Measurements from ENCODE around the gene LARGE1.

Gene LARGE1

DNA sequence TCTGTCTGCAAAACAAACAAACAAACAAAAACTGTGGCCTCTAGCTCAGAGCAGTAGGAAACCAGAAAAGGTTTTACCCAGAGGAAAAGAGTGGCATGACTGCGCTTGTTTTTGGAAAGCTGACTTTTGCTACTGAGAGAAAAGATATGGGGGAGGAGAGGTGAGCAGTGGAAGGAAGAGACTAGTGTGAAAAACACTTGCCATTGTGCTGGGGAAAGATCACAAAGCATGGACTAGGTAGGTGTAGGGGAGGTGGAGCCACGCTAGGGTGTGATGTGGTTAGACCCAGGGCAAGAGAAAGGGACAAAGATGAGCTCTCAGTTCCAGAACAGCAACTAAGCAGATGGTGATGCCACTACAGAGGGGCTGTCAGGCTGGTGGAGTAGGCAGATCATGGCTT lies 319.2 kb downstream of the LARGE1 start:
- DNase-seq (ENCODE audit: low read depth in 1 of 2, low spot score in 1 of 2): no peak

DNA sequence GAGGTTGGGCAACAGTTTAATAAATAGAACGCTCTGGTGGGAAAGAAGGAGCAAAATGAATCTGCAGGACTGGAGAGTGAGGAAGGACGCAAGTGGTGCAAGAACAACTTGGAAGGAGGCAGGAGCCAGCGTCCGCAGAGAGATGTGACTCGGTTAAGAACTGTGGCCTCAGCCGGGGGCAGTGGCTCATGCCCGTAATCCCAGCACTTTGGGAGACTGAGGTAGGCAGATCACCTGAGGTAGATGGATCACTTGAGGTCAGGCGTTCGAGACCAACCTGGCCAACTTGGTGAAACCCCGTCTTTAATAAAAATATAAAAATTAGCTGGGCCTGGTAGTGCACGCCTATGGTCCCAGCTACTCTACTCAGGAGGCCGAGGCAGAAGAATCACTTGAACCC lies 319.7 kb downstream of the LARGE1 start:
- DNase-seq (ENCODE audit: low read depth in 1 of 2, low spot score in 1 of 2): no peak

DNA sequence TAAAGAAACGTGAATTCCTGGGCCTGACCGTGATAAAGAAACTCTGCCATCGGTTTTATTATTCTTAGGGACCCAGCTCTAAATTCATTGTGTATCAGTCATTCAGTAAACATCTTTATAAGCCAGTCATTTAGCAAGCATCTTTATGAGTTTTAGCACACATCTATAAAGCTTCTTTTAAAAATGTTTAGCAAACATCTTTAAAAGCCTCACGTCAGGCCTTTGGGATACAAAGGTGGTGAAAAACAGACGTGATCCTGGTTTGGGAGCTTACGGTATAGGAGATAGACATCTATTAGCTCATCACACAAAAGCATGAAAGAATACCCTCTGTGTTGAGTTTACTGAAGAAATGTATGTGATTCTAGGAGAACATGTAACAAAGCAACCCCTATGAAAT lies 320.2 kb downstream of the LARGE1 start:
- DNase-seq (ENCODE audit: low read depth in 1 of 2, low spot score in 1 of 2): no peak

DNA sequence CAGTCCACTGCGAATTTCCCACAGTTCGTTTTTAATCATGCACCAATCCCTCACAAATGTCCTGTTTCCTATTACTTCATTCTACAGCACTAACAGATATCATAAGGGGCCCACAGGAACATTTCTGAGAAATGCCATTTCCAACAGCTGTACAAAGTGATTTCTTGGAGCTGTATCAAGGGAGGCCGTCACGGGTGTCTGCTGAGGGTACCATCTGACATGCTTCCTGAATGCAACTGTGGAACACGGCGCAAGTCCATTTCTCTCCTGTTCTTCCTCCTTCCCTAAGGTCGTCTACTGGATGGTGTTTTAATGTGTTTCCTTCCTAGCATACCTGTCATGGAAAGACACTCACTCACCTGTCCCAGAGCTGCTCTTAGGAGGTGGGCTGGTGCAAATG lies 320.7 kb downstream of the LARGE1 start:
- no peak for DNase-seq (ENCODE audit: low read depth in 1 of 2, low spot score in 1 of 2)

DNA sequence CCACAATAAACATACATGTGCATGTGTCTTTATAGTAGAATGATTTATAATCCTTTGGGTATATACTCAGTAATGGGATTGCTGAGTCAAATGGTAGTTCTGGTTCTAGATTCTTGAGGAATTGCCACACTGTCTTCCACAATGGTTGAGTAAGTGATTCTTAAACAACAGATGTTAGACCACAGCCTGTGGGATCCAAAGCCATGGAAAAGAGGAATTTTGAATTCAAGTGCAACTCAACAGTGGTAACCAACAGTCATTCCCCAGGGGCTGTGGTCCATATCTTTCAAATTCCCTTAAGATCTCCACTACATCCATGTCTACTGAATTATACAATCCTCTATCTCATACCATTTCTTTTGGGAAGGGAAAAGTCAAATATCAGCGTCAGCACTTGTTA lies 321.5 kb downstream of the LARGE1 start:
- DNase-seq (ENCODE audit: low read depth in 1 of 2, low spot score in 1 of 2): no peak

DNA sequence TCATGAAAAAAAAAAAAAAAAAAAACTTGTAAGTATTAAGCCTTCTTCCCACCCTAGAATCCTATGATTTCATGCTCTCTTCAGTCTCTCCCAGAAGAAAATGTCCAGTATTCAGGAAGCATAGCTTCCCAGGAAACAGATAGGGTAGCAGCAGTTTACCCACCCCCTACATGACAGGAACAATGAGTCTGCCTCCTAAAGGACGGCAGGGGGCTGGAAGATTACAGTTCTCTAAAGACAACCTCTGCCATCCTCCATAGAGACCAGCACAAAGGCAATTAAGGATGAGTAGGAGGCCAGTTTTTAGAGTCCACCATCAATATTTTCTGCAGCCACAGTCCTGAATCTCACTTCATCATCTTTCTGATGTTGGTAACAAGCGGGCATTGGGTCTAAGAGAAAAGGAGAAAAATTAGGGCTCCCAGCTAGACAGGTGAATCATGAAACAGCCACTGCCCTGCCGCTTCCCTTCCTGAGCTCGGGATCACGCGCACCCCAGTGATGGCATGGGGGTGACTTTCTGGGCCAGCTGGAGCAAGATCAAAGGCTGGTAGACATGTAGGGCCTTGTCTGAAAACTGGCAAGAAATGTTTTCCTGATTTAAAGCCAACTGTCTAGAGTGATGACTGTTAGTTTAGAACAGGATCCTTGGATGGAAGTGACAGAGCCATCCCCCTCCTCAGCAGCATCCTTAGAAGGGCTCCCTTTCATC lies 322.8 kb downstream of the LARGE1 start:
- no peak for DNase-seq (ENCODE audit: low read depth in 1 of 2, low spot score in 1 of 2)

DNA sequence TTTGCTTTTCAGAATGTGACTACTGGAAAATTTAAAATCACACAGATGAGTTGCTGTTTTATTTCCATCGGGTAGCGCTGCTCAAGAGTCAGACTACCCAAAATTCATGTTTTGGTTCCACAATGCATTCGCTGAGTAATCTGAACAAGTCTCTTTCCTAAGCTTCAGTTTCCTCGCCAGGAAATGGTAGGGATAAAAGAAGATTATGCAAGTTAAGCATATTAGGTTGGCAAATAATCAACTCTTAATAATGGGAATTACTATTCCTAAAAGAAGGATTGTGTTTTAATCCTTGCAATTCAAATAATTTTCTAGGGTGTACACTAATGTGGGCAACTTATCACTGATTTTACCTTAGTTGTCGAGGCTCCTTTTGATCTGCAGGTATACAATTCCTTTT lies 326.5 kb downstream of the LARGE1 start:
- no peak for DNase-seq (ENCODE audit: low read depth in 1 of 2, low spot score in 1 of 2)

DNA sequence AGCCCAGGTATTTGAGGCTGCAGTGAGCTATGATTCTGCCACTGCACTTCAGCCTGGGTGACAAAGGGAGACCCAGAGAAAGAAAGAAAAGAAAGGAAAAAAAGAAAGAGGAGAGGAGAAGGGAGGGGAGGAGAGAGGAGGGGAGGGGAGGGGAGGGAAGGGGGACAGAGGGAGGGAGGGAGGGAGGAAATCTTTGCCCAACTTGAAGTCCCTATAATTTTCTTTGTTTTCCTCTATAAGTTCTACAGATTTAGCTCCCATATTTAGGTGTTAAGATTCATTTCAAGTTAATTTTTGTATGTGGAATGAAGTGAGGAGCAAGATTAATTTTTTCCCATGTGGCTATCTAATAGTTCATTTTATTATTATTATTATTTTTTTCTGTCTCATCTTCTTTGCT lies 328.3 kb downstream of the LARGE1 start:
- no peak for DNase-seq (ENCODE audit: low read depth in 1 of 2, low spot score in 1 of 2)

DNA sequence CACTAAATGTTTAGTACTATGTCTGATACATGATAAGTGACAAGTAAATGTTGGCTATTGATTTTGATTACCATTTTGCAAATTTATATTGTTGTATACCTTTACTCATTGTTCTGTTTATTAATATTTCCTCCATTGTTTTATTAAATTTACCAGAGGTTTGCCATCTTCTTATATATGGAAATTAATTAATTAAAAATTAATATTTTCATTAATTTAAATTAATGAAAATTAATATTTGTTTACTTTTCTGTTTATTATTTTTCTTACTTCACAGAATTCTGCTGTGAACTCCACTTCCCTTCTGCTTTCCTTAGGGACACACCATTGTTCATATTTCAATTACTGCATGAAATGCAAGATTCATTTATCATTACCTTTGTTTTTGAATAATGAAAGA lies 331.0 kb downstream of the LARGE1 start:
- no peak for DNase-seq (ENCODE audit: low read depth in 1 of 2, low spot score in 1 of 2)

DNA sequence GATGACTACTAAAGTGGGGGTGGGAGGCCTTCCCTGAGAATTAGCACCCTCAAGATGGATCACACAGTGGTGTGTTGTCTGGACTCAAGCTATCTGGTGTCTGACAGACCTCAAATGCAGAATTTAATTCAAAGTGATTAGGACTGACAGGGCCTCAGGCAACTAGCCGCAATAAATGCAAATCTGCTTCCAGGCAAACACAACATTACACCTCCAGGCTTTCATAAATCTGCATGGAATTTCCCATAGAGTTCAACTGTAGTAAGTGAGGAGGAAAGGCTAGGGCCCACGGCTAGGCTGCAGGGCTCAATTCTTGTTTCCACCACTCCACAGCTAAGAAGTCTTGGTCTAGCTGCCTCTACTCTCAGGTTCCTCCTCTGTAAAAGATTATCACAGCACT lies 331.4 kb downstream of the LARGE1 start:
- no peak for DNase-seq (ENCODE audit: low read depth in 1 of 2, low spot score in 1 of 2)

DNA sequence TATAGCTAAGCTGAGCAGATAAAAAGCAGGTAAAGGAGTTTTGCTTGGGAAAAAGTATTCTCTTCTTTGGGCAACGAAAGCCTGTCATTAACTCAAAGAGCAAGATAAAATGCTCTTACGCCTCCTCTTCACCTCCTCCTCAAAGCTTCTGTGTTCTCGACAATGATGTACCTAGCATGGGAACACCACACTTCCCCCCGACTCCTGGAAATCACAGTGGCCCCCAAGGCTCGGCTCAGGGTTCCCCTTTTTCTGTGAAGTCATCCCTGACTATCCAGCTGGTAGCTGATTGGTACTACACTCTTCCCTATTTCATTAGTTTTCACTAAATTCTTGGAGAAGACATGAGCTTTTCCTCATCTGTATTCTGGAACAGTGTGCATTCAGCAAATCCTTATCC lies 336.1 kb downstream of the LARGE1 start:
- no peak for DNase-seq (ENCODE audit: low read depth in 1 of 2, low spot score in 1 of 2)

DNA sequence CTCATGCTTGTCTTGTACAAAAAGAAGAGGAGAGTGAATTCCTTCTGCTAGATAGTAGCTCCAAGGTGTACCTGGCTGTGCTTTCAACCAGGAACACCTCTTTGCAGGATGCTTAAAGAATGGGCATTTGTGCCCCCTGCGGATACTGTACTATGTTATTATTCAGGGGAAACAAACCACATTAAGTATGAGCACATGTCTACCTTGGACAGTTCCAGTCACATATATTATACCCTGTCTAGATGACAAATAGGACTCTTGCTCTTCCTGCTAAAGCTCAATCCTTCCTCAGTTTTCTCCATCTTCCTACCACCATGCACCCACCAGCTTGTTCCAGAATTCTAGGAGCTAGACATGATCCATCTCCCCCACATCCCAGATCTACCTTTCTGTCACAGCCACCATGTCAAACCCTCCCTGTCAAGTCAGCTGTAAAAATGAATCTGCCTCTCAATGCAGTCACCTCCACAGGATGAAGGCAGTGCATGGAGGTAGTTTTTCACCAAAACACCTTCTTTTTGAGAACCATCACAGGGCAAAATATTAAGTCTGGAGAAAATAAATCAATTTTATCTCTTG lies 337.4 kb downstream of the LARGE1 start:
- no peak for DNase-seq (ENCODE audit: low read depth in 1 of 2, low spot score in 1 of 2)

DNA sequence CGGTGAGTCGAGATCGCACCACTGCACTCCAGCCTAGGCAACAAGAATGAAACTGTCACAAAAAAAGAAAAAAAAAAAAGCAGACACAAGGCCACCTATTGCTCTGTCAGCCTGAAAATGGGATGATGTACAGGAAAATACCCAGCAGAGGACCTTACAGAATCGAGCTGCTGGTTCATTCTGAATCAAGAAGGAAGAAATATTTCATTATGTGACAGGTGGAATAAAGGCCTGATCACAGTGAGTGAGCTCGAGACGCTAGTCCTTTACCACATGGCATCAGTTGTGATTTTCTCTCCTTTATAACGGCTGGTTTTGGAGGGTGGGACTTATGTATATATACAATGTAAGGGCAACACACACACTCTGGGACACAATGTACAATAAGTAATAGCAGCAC lies 340.0 kb downstream of the LARGE1 start:
- DNase-seq (ENCODE audit: low read depth in 1 of 2, low spot score in 1 of 2): no peak

DNA sequence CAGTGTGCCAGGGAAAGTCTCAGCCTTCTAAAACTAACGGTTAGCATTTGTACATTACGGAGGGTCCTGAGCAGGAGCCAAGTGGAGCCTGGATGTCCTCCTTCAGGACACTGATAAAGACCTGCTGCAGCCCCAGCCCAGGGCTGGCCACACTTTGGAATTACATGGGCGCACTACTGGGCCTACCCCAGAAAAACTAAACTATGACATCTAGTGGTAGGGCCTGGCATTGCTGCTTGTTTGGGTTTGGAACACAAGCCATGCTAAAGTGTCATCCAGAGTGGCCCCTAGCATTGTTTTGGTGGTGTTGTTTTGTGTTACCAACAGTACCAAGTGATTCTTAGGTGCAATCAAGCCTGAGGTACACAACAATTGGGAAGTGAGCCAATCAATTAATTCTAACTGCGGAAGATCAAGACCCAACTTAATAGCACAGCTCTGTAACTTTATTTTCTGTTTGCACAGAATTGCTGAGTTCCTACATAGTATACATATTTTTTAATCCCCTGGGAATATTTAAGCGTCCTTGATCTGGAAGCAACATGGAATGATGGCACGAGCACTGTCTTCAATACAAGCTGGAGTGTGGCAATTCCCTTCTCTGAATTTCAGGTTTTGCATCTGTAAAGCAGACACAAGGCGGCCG lies 340.7 kb downstream of the LARGE1 start:
- no peak for DNase-seq (ENCODE audit: low read depth in 1 of 2, low spot score in 1 of 2)

DNA sequence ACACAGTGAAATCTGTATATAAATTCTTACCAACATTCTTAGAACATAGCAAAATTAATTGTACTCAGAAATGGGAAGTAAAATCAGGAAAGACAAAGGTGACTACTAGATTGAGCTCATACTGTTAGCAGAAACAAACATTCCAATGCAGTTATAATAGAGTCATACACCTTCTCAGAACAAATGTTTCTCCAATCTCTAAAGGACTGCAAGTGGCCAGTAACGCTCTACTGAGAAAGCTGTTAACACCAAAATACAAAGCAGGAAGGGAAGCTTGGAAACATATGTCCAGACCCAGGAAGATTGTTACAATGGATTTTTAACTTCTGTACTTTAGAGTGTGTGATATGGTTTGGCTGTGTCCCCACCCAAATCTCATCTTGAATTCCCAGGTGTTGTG lies 341.5 kb downstream of the LARGE1 start:
- no peak for DNase-seq (ENCODE audit: low read depth in 1 of 2, low spot score in 1 of 2)

DNA sequence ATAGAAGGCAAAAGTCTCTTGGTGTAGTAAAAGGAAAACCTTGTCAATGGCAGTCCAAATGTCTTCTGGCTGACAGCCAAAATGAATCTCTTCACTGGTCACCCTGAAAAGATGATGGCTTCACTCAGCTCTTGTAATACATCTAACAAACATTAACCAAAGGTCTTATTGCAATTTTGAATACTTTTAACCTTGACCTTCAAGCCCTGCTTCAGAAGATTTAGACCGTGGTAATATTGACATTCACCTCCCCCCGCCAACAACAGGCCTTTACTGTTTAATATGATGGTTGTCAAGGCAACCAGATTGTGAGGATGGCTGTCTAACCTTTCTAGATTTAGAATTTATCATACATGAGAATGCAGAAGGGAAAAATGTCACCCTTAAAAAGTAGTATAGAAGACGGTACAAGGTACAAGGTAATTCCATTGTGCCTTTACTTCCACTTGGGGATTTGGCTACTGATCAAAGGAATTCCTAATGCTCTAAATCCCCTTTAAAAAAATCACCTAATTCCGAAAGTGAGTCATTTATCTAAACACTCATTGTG lies 342.3 kb downstream of the LARGE1 start:
- no peak for DNase-seq (ENCODE audit: low read depth in 1 of 2, low spot score in 1 of 2)

DNA sequence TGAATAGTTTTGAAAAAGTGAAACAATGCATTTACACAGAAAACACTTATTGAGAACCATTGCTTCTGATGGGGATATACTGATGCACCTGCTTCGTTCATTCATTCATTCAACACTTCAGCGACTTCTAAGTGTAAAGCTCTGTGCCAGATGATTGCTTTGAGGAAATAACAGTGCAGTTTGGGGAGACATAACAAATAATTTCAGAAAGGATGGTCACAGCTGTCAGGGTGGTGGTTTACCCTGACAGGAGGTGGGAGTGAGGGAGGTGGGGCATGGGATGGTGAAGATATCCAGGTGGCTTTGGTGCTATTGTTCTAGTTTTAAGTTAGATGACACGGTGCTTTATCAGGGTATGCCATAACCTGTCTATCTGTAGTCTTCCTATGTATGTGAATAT lies 344.1 kb downstream of the LARGE1 start:
- no peak for DNase-seq (ENCODE audit: low read depth in 1 of 2, low spot score in 1 of 2)

DNA sequence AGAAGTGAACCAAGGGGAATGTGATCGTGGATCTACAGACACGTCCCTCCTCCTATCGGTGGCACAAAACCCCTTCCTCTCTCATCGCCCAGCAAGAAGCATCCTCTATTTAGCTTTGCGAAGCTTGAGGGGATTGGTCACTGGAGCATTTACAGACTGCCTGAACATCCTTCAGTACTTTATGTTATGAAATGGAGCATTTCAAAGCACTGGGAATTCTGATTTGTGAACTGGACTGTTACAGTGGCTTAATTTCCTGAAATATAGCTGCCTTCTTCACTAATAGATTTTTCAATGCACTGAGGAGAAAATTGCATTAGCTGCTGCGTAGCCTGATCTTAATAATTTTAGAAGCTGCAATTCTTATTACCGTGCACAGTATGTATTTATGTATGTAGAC lies 344.5 kb downstream of the LARGE1 start:
- DNase-seq (ENCODE audit: low read depth in 1 of 2, low spot score in 1 of 2): no peak

DNA sequence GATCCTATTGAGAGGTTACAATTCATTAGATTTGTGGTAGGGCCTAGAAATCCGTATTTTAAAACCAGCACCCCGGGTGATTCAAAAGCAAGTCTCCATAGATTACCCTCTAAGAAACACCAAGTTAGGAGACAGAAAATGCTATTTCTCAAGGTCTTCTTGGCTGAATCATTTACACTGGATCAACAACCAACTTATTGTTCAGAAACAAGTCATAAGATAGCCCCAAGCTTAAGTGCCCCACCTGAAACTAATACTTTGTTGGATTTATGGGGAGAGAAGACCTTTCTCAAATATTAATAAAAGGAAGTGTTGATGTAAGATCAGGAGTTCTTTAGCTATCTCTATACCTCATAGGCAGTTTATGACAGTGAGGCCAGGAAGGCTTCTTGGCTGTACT lies 345.2 kb downstream of the LARGE1 start:
- no peak for DNase-seq (ENCODE audit: low read depth in 1 of 2, low spot score in 1 of 2)

DNA sequence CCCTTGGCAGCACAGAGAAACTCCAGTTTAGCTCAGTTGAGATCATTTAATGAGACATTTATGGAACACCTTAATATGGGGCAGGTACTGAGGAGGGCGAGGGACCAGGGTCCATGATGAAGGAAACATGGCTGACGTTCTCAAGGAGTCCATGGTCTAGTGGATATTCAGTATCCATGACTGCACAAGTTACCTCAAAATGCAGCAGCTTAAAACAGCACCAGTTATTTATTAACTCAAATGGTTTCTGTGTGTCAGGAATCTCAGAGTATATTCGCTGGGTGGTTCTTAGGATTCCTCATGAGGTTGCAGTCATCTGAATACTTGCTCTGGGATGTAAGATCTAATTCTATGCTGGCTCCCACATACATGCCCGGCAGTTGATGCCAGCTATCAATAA lies 346.8 kb downstream of the LARGE1 start:
- DNase-seq (ENCODE audit: low read depth in 1 of 2, low spot score in 1 of 2): no peak

DNA sequence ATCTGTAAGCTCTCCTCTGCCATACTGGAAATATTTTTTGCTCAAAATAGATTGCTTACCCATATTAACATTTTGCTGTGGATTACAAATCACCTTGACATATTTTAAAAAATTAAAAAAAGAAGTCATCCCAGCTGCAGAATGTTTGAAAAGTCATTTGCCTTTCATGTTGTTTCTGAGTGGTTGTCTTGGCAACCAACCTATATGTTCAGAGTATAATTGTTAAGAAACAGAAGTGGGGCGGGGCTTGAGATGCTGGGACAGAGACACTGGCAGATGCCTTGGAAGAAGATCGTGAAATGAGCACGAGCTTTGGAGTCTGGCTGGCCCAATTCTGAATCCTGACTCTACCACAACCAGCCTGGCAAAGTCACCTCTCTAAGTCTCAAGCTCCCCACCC lies 348.2 kb downstream of the LARGE1 start:
- no peak for DNase-seq (ENCODE audit: low read depth in 1 of 2, low spot score in 1 of 2)

DNA sequence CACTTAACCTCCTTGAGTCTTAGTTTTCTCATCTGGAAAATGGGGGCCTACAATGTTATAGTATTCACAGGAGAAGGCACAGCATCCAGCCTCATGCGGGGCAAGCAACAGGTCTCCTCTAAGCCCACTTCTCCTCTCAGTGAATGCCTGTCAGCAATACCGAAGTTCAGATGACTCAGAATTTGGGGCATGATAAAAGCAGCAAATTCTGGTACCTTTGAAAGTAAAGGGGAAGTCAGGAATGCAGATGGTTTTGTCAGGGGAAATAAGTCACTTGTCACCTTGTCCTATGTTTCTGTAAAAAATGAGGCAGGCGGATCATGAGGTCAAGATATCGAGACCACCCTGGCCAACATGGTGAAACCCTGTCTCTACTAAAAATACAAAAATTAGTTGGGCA lies 350.2 kb downstream of the LARGE1 start:
- no peak for DNase-seq (ENCODE audit: low read depth in 1 of 2, low spot score in 1 of 2)

DNA sequence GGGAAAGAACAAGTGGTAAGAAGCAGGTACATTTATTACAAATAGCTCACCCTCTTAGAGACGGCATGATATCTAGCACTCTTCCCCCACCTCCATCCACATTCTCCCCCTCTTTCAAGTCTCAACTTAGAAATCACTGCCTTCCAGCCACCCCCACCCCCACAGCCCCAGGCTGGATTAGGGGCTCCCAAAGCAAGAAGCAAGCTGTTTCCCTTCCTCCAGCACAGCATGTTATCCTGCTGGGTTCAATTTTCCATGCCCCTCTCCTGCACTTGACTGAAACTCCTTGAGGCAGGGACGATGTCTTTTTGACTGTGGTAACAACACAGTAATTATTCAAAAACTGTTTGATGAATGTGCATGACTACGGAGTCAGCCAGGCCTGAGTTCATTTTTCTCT lies 350.7 kb downstream of the LARGE1 start:
- DNase-seq (ENCODE audit: low read depth in 1 of 2, low spot score in 1 of 2): no peak

All from stimulated activated CD4-positive, alpha-beta T cell treated with anti-CD3 and anti-CD28 coated beads, Interleukin-15, amount 100 ng/mL, for 1 hour (primary cell).